Stomach (tissue), 4 donors: ENCODE measurements around the gene ARHGAP28.

Source experiments
- EP300 ChIP-seq: sonication (generic); formaldehyde crosslinking; IDR thresholded peaks from one replicate; pipeline ENCODE4 v1.6.1; 2017; ENCODE audit warnings: antibody characterized with exemption
- POLR2A ChIP-seq, 4 donors: fragments of 450-650 bp; IDR thresholded peaks; one replicate each; pipeline ENCODE4 v1.6.1; 2016; ENCODE audit warnings: antibody characterized with exemption in 4 of 4, control low read depth in 2 of 4, mild to moderate bottlenecking in 1 of 4, moderate library complexity in 1 of 4
- TF ChIP-seq, protein P1 (sequence below), 7 experiments: fragments of 450-650 bp in 4 of 7; fragments of 200-600 bp in 3 of 7; sonication (generic) in 3 of 7; IDR thresholded peaks; one replicate each; pipeline ENCODE4 v1.5.1; 2016 to 2019; ENCODE audit warnings: antibody characterized with exemption in 7 of 7, control low read depth in 2 of 7, mild to moderate bottlenecking in 1 of 7

DNA sequence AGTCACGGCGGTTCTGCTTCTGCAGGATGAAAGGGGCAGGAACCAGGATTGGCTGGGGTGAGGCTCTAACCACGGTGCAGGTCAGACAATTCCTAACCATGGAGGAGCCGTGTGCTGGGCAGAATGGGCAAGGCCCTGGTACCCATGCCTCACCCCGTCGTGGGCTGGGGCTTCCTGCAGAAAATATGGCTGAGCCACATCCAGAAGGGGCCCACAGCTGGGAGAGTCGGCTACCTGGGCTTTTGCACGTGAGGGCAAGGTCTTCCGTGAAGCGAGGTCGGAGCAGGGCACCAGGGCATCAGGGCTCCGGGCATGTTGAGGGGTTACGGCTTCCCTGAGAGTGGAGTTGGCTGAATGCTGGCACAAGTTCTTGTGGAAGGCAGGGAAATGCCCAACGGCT lies 147.8 kb downstream of the ARHGAP28 start:
- TF ChIP-seq, protein P1, sequence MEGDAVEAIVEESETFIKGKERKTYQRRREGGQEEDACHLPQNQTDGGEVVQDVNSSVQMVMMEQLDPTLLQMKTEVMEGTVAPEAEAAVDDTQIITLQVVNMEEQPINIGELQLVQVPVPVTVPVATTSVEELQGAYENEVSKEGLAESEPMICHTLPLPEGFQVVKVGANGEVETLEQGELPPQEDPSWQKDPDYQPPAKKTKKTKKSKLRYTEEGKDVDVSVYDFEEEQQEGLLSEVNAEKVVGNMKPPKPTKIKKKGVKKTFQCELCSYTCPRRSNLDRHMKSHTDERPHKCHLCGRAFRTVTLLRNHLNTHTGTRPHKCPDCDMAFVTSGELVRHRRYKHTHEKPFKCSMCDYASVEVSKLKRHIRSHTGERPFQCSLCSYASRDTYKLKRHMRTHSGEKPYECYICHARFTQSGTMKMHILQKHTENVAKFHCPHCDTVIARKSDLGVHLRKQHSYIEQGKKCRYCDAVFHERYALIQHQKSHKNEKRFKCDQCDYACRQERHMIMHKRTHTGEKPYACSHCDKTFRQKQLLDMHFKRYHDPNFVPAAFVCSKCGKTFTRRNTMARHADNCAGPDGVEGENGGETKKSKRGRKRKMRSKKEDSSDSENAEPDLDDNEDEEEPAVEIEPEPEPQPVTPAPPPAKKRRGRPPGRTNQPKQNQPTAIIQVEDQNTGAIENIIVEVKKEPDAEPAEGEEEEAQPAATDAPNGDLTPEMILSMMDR (IDR thresholded peaks at IDR 0.05), result no peak
- TF ChIP-seq POLR2A (IDR thresholded peaks at IDR 0.05) (no peak), EP300 (no peak)
